ENCODE data around the gene RPAIN.

Gene RPAIN

GRCh38 chr17:5419959-5420653, at the start of gene RPAIN:
Gene RPAIN, plus strand, starts transcription at chr17:5420182. Its CDS starts 29 bp downstream, at chr17:5420211.
- Histone ChIP-seq H3K27ac (peak within 1 kb of the TSS; percentile 80), H3K27me3 (replicated peaks) (no peaks in the 10 kb centered on the region), H3K36me3 (replicated peaks) (peaks cover 28% of the 10 kb centered on the region), H3K4me3 (ENCODE audit: low read depth, low read length) (peak within 1 kb of the TSS; percentile 95)
- TF ChIP-seq CTCF (IDR thresholded peaks at IDR 0.05; ENCODE audit: low read depth, low read length, missing control alignments): no peak
- peak; percentile 84 for DNase-seq
- in situ Hi-C loops (cut with HindIII; ENCODE audit: low pct_ligation_motif_present, low sequenced_read_pairs): no loop called here

GRCh38 chr17:5370411-5370810, 49.6 kb upstream of the RPAIN start:
- no peak for DNase-seq
- Histone ChIP-seq H3K27ac (no peak overlapping the region), H3K36me3 (replicated peaks) (peaks cover 40% of the 10 kb centered on the region), H3K27me3 (replicated peaks) (no peaks in the 10 kb centered on the region), H3K4me3 (ENCODE audit: low read depth, low read length) (no peak overlapping the region)
- no peak for TF ChIP-seq CTCF (IDR thresholded peaks at IDR 0.05; ENCODE audit: low read depth, low read length, missing control alignments)
- in situ Hi-C loops (cut with HindIII; ENCODE audit: low pct_ligation_motif_present, low sequenced_read_pairs): no loop called here

- no peak overlapping the region for H3K27ac ChIP-seq
- no peak for DNase-seq
- no peak overlapping the region for H3K4me3 ChIP-seq (ENCODE audit: low read depth, low read length)
- H3K27me3 ChIP-seq (replicated peaks): no peaks in the 10 kb centered on the region
- in situ Hi-C loops (cut with HindIII; ENCODE audit: low pct_ligation_motif_present, low sequenced_read_pairs): no loop called here
- no peak for TF ChIP-seq CTCF (IDR thresholded peaks at IDR 0.05; ENCODE audit: low read depth, low read length, missing control alignments)
- H3K36me3 ChIP-seq (replicated peaks): peaks cover 49% of the 10 kb centered on the region
Measured at GRCh38 chr17:5373112-5373511, 46.9 kb upstream of the RPAIN start.

GRCh38 chr17:5378566-5379207, 41.3 kb upstream of the RPAIN start:
- in situ Hi-C loops (cut with HindIII; ENCODE audit: low pct_ligation_motif_present, low sequenced_read_pairs): no loop called here
- H3K4me3 ChIP-seq (ENCODE audit: low read depth, low read length): no peak overlapping the region
- H3K36me3 ChIP-seq (replicated peaks): peaks cover 77% of the 10 kb centered on the region
- no peak for DNase-seq
- no peak overlapping the region for H3K27ac ChIP-seq
- no peak for TF ChIP-seq CTCF (IDR thresholded peaks at IDR 0.05; ENCODE audit: low read depth, low read length, missing control alignments)
- H3K27me3 ChIP-seq (replicated peaks): no peaks in the 10 kb centered on the region

GRCh38 chr17:5379351-5380107, 40.5 kb upstream of the RPAIN start:
- no peak for TF ChIP-seq CTCF (IDR thresholded peaks at IDR 0.05; ENCODE audit: low read depth, low read length, missing control alignments)
- no peak overlapping the region for H3K4me3 ChIP-seq (ENCODE audit: low read depth, low read length)
- in situ Hi-C loops (cut with HindIII; ENCODE audit: low pct_ligation_motif_present, low sequenced_read_pairs): no loop called here
- no peak for DNase-seq
- H3K27me3 ChIP-seq (replicated peaks): no peaks in the 10 kb centered on the region
- peaks cover 71% of the 10 kb centered on the region for H3K36me3 ChIP-seq (replicated peaks)
- H3K27ac ChIP-seq: no peak overlapping the region
